Astrocyte (in vitro differentiated cells and primary cell): ENCODE results near the gene PIK3R6.
"Not testable (repeated sequence)": the region's sequence is repeated elsewhere in the genome, so short reads cannot be mapped to it uniquely, and the experiment has no call there.

ENCODE experiments used
- EZH2 ChIP-seq: IDR thresholded peaks from 2 replicates; pipeline ENCODE4 v1.6.1; 2012; ENCODE audit warnings: mild to moderate bottlenecking, low read length, inconsistent platforms; ENCODE audit not compliant: insufficient read depth
- TF ChIP-seq, protein P1 (sequence below): IDR thresholded peaks from 2 replicates; pipeline ENCODE4 v1.5.1; 2011; ENCODE audit warnings: low read depth, mild to moderate bottlenecking, inconsistent platforms, low read length, moderate library complexity; ENCODE audit not compliant: insufficient read depth

DNA sequence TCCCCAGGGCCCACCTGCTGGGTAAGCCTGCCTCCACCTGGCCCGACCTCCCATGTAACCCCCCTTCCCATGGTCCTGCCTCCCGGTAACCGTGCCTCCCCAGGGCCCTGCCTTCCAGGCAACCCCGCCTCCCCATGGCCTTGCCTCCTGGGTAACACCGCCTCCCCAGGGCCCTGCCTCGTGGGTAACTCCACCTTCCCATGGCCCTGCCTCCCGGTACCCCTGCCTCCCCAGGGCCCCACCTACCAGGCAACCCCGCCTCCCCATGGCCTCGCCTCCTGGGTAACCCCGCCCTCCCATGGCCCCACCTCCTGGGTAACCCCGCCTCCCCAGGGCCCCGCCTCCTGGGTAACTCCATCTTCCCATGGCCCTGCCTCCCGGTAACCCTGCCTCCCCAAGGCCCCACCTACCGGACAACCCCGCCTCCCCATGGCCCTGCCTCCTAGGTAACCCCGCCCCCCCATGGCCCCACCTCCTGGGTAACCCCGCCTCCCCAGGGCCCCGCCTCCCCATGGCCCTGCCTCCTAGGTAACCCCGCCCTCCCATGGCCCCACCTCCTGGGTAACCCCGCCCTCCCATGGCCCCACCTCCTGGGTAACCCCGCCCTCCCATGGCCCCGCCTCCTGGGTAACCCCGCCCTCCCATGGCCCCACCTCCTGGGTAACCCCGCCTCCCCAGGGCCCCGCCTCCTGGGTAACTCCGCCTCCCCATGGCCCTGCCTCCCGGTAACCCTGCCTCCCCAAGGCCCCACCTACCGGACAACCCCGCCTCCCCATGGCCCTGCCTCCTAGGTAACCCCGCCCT is 17.9 kb upstream of the PIK3R6 start:
- TF ChIP-seq, protein P1, sequence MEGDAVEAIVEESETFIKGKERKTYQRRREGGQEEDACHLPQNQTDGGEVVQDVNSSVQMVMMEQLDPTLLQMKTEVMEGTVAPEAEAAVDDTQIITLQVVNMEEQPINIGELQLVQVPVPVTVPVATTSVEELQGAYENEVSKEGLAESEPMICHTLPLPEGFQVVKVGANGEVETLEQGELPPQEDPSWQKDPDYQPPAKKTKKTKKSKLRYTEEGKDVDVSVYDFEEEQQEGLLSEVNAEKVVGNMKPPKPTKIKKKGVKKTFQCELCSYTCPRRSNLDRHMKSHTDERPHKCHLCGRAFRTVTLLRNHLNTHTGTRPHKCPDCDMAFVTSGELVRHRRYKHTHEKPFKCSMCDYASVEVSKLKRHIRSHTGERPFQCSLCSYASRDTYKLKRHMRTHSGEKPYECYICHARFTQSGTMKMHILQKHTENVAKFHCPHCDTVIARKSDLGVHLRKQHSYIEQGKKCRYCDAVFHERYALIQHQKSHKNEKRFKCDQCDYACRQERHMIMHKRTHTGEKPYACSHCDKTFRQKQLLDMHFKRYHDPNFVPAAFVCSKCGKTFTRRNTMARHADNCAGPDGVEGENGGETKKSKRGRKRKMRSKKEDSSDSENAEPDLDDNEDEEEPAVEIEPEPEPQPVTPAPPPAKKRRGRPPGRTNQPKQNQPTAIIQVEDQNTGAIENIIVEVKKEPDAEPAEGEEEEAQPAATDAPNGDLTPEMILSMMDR: not testable (repeated sequence)
- not testable (repeated sequence) for TF ChIP-seq EZH2
